Testis (tissue), 2 donors: Measurements from ENCODE around the gene LARP4.

Experiments
- POLR2A ChIP-seq: fragments of 450-650 bp; IDR thresholded peaks from one replicate; pipeline ENCODE4 v1.6.1; 2017; ENCODE audit warnings: antibody characterized with exemption, mild to moderate bottlenecking, moderate library complexity
- TF ChIP-seq, protein P1 (sequence below), 3 experiments: fragments of 450-650 bp in 2 of 3; fragments of 200-600 bp in 1 of 3; sonication (generic) in 1 of 3; IDR thresholded peaks; one replicate each; pipeline ENCODE4 v1.5.1; 2016 to 2019; ENCODE audit warnings: antibody characterized with exemption in 3 of 3, mild to moderate bottlenecking in 2 of 3, moderate library complexity in 1 of 3

DNA sequence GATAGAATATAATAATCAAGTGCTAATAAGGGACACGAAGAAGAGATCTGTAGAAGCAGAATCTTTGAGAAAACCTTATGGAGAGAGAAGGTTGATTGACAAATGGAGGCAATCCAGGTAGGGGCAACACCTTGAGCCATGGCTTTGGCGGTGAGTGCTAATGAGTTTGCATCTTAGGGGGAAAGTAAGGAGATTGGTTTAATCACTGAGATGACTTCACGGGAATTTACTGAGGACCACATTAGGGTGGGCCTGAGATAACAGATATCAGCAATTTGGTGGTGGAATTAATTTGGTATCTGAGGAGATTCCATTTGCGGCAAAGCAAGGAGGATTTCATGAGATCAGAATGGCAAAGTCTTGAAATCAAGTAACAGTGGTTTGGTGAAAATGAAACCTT lies 1.8 kb upstream of the LARP4 start:
- TF ChIP-seq, protein P1, sequence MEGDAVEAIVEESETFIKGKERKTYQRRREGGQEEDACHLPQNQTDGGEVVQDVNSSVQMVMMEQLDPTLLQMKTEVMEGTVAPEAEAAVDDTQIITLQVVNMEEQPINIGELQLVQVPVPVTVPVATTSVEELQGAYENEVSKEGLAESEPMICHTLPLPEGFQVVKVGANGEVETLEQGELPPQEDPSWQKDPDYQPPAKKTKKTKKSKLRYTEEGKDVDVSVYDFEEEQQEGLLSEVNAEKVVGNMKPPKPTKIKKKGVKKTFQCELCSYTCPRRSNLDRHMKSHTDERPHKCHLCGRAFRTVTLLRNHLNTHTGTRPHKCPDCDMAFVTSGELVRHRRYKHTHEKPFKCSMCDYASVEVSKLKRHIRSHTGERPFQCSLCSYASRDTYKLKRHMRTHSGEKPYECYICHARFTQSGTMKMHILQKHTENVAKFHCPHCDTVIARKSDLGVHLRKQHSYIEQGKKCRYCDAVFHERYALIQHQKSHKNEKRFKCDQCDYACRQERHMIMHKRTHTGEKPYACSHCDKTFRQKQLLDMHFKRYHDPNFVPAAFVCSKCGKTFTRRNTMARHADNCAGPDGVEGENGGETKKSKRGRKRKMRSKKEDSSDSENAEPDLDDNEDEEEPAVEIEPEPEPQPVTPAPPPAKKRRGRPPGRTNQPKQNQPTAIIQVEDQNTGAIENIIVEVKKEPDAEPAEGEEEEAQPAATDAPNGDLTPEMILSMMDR (IDR thresholded peaks at IDR 0.05): no peak
- no peak for TF ChIP-seq POLR2A
